GM18870 (cell line): Measurements from ENCODE around the gene PPARA.

Experiments
- ATAC-seq: cut with Tn5 transposase; IDR thresholded peaks from one replicate; pipeline ENCODE4 v1.9.1; 2021; ENCODE audit warnings: moderate library complexity; ENCODE audit not compliant: unreplicated experiment

Gene PPARA

GRCh38 chr22:46150034-46150654 lies at the start of gene PPARA:
PPARA (plus strand) TSS chr22:46150526; CDS start chr22:46198384, 47,858 bp downstream.
- no peak for ATAC-seq

- ATAC-seq = no peak
Observed at GRCh38 chr22:46102159-46102558, 48.2 kb upstream of the PPARA start.

- no peak for ATAC-seq
Observed at GRCh38 chr22:46102752-46103151, 47.6 kb upstream of the PPARA start.

- ATAC-seq = no peak
Observed at GRCh38 chr22:46103181-46103580, 47.1 kb upstream of the PPARA start.

GRCh38 chr22:46103664-46104063 lies 46.7 kb upstream of the PPARA start:
- no peak for ATAC-seq

- ATAC-seq = no peak
Observed at GRCh38 chr22:46104170-46104880, 46.0 kb upstream of the PPARA start.

- no peak for ATAC-seq
Observed at GRCh38 chr22:46104881-46105493, 45.3 kb upstream of the PPARA start.

GRCh38 chr22:46105494-46106278 lies 44.6 kb upstream of the PPARA start:
- no peak for ATAC-seq

- ATAC-seq = no peak
Observed at GRCh38 chr22:46106279-46107022, 43.9 kb upstream of the PPARA start.

GRCh38 chr22:46107089-46107664 lies 43.1 kb upstream of the PPARA start:
- ATAC-seq = no peak

GRCh38 chr22:46107753-46108563 lies 42.4 kb upstream of the PPARA start:
- no peak for ATAC-seq

- no peak for ATAC-seq
Observed at GRCh38 chr22:46108564-46109473, 41.5 kb upstream of the PPARA start.

- ATAC-seq = no peak
Observed at GRCh38 chr22:46109474-46110003, 40.8 kb upstream of the PPARA start.

- no peak for ATAC-seq
Observed at GRCh38 chr22:46110215-46110614, 40.1 kb upstream of the PPARA start.

GRCh38 chr22:46111645-46112306 lies 38.5 kb upstream of the PPARA start:
- no peak for ATAC-seq

GRCh38 chr22:46112405-46112804 lies 37.9 kb upstream of the PPARA start:
- ATAC-seq = no peak

- no peak for ATAC-seq
Observed at GRCh38 chr22:46113110-46113909, 37.0 kb upstream of the PPARA start.
